Astrocyte (in vitro differentiated cells and primary cell): ENCODE results near the gene TMEM107.

Experiments used
- EZH2 ChIP-seq: IDR thresholded peaks from 2 replicates; pipeline ENCODE4 v1.6.1; 2012; ENCODE audit warnings: mild to moderate bottlenecking, low read length, inconsistent platforms; ENCODE audit not compliant: insufficient read depth
- TF ChIP-seq, protein P1 (sequence below): IDR thresholded peaks from 2 replicates; pipeline ENCODE4 v1.5.1; 2011; ENCODE audit warnings: low read depth, mild to moderate bottlenecking, inconsistent platforms, low read length, moderate library complexity; ENCODE audit not compliant: insufficient read depth

DNA sequence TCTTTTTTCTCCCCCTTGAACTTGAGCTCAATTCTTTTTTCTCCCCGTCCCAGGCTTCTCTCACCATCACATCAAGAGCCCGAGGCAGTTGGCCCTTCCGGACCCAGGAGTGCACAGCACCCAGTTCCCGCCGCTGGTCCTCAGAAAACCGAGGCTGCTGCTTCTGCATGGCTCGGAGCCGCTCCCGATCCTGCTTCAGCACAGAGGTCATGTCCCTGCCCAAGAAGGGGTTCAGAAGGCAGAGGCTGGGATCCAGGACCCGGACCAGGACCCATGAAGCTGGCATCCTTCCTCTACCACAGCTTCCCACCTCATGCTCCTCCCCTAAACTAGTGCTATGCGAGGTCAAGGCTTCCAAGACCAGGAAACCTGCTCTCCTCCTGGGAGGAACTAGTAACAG is 34.4 kb downstream of the TMEM107 start:
- TF ChIP-seq EZH2: no peak
- TF ChIP-seq, protein P1, sequence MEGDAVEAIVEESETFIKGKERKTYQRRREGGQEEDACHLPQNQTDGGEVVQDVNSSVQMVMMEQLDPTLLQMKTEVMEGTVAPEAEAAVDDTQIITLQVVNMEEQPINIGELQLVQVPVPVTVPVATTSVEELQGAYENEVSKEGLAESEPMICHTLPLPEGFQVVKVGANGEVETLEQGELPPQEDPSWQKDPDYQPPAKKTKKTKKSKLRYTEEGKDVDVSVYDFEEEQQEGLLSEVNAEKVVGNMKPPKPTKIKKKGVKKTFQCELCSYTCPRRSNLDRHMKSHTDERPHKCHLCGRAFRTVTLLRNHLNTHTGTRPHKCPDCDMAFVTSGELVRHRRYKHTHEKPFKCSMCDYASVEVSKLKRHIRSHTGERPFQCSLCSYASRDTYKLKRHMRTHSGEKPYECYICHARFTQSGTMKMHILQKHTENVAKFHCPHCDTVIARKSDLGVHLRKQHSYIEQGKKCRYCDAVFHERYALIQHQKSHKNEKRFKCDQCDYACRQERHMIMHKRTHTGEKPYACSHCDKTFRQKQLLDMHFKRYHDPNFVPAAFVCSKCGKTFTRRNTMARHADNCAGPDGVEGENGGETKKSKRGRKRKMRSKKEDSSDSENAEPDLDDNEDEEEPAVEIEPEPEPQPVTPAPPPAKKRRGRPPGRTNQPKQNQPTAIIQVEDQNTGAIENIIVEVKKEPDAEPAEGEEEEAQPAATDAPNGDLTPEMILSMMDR: no peak
